Measurements from ENCODE around the gene RFLNA.

RFLNA gene

GRCh38 chr12:124304314-124304790 is 9.5 kb downstream of the RFLNA start:
- DNase-seq: no peak

- DNase-seq: no peak
Observed at GRCh38 chr12:124305136-124305535, 10.2 kb downstream of the RFLNA start.

GRCh38 chr12:124305776-124306685 is 11.1 kb downstream of the RFLNA start:
- no peak for DNase-seq

GRCh38 chr12:124306686-124307555 is 12.0 kb downstream of the RFLNA start:
- no peak for DNase-seq

GRCh38 chr12:124307556-124307825 is 12.6 kb downstream of the RFLNA start:
- no peak for DNase-seq

- DNase-seq: no peak
Observed at GRCh38 chr12:124308741-124309140, 13.8 kb downstream of the RFLNA start.

- DNase-seq: no peak
Observed at GRCh38 chr12:124309231-124309630, 14.3 kb downstream of the RFLNA start.

- DNase-seq: no peak
Observed at GRCh38 chr12:124309744-124310143, 14.9 kb downstream of the RFLNA start.

GRCh38 chr12:124310178-124310577 is 15.3 kb downstream of the RFLNA start:
- no peak for DNase-seq

- no peak for DNase-seq
Observed at GRCh38 chr12:124310785-124311184, 15.9 kb downstream of the RFLNA start.

GRCh38 chr12:124311292-124312109 is 16.6 kb downstream of the RFLNA start:
- no peak for DNase-seq

- DNase-seq: no peak
Observed at GRCh38 chr12:124312601-124313000, 17.7 kb downstream of the RFLNA start.

GRCh38 chr12:124314207-124314606 is 19.3 kb downstream of the RFLNA start:
- no peak for DNase-seq

- DNase-seq: no peak
Observed at GRCh38 chr12:124314766-124315165, 19.9 kb downstream of the RFLNA start.

- DNase-seq: no peak
Observed at GRCh38 chr12:124315372-124316044, 20.6 kb downstream of the RFLNA start.

- no peak for DNase-seq
Observed at GRCh38 chr12:124316257-124316900, 21.5 kb downstream of the RFLNA start.

GRCh38 chr12:124317400-124317799 is 22.5 kb downstream of the RFLNA start:
- DNase-seq: no peak

GRCh38 chr12:124318278-124319020 is 23.6 kb downstream of the RFLNA start:
- DNase-seq: no peak

- DNase-seq: no peak
Observed at GRCh38 chr12:124319368-124320050, 24.6 kb downstream of the RFLNA start.

- peak; percentile 48 for DNase-seq
Observed at GRCh38 chr12:124321040-124321481, 26.2 kb downstream of the RFLNA start.
